Heart left ventricle (tissue), 13 donors: ENCODE data around the gene UPK1A.

Source experiments
- CTCF ChIP-seq, 12 donors: fragments of 200-600 bp; sonication (generic) in 4 of 12; IDR thresholded peaks; one replicate each; pipeline versions ENCODE4 v1.5.0 to v1.8.0; 2018 to 2022; ENCODE audit warnings: antibody characterized with exemption in 12 of 12, mild to moderate bottlenecking in 5 of 12
- POLR2A ChIP-seq, 2 donors: fragments of 450-650 bp; IDR thresholded peaks; one replicate each; pipeline ENCODE4 v1.6.1; 2017; ENCODE audit warnings: antibody characterized with exemption in 2 of 2, mild to moderate bottlenecking in 2 of 2, moderate library complexity in 2 of 2
- donor health status: ischemic (EF 13 %, LVEDD 7.1; RV severe dilation, severe dysfunction).
- donor health status: DM: no; HTN: yes; CAD: no.
- donor health status: DM: no; HTN: no; CAD: no.
- donor health status: ischemic (EF 25% LVEDD 6.9; RV normal size, moderate dysfunction).
- donor health status: ischemic (EF 25% LVEDD 5.7; RV mildly dilated, moderate dysfunction).
- donor health status: ischemic (EF 35%, LVEDD 5.7; RV mildly dilated, moderate dysfunction).
- donor health status: nonischemic (EF 11% LVEDD 7.7; RV severe dilation, severe dysfunction).
- donor health status: DM: yes; HTN: yes; CAD: no.
- donor health status: PGD.
- donor health status: ischemic (EF 29% LVEDD 5.4; RV normal size, mild dysfunction).
- donor health status: nonischemic (EF 23%, LVEDD 6.1; RV moderate dilation, normal function).

- TF ChIP-seq CTCF (IDR thresholded peaks at IDR 0.05) (no peak), POLR2A (IDR thresholded peaks at IDR 0.05) (peak in 1 of 2 donors; percentile 64)
Measured at GRCh38 chr19:35702223-35703012, 36.1 kb downstream of the UPK1A start.
